Sigmoid colon (tissue), 4 donors: ENCODE data around the gene HMSD.

Source experiments
- CTCF ChIP-seq, 4 experiments: fragments of 450-650 bp in 3 of 4; fragments of 200-600 bp in 1 of 4; IDR thresholded peaks; one replicate each; pipeline ENCODE4 v1.5.1; 2016 to 2019; ENCODE audit warnings: antibody characterized with exemption in 4 of 4, mild to moderate bottlenecking in 3 of 4, moderate library complexity in 2 of 4
- EP300 ChIP-seq, 4 donors: sonication (generic); formaldehyde crosslinking; IDR thresholded peaks; one replicate each; pipeline ENCODE4 v1.6.1; 2017; ENCODE audit warnings: antibody characterized with exemption in 4 of 4
- POLR2A ChIP-seq, 2 donors: fragments of 450-650 bp; IDR thresholded peaks; one replicate each; pipeline ENCODE4 v1.6.1; 2016; ENCODE audit warnings: antibody characterized with exemption in 2 of 2, mild to moderate bottlenecking in 2 of 2, moderate library complexity in 2 of 2
- POLR2AphosphoS5 ChIP-seq, 4 donors: sonication (generic); formaldehyde crosslinking; IDR thresholded peaks; one replicate each; pipeline ENCODE4 v1.6.1; 2017; ENCODE audit warnings: antibody characterized with exemption in 4 of 4

GRCh38 chr18:63963615-63964256 lies 14.6 kb downstream of the HMSD start:
- no peak for TF ChIP-seq POLR2A (IDR thresholded peaks at IDR 0.05)
- TF ChIP-seq CTCF (IDR thresholded peaks at IDR 0.05), result peak; percentile 42 to 79 (median 56)
- TF ChIP-seq EP300 (IDR thresholded peaks at IDR 0.05), result no peak
- TF ChIP-seq POLR2AphosphoS5 (IDR thresholded peaks at IDR 0.05), result no peak
